GM21526 (cell line): ENCODE measurements around the gene TMEM132E.

Experiments
- ATAC-seq: cut with Tn5 transposase; IDR thresholded peaks from one replicate; pipeline ENCODE4 v1.9.1; 2021; ENCODE audit warnings: moderate library complexity; ENCODE audit not compliant: unreplicated experiment, low FRiP score

TMEM132E gene

DNA sequence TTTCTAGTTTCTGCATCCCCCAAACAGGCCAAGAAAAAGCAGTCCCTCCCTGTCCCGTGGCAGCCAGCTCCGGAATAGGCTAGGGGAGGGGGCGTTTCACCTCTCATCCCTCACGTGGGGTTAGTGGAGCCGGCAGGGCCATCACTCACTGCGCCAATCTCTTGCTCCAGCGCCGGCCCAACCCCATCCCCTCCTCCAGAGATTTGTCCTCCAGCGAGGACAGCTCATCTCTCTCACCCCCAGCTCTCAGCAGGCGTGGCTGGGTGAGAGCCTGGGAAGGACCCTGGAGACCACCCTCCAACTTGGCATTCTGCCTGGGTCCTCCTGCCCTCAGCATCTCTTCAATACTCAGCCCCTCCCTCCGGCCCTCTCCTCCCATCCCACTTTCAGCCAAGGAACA, 74.1 kb downstream of the TMEM132E start:
- no peak for ATAC-seq

DNA sequence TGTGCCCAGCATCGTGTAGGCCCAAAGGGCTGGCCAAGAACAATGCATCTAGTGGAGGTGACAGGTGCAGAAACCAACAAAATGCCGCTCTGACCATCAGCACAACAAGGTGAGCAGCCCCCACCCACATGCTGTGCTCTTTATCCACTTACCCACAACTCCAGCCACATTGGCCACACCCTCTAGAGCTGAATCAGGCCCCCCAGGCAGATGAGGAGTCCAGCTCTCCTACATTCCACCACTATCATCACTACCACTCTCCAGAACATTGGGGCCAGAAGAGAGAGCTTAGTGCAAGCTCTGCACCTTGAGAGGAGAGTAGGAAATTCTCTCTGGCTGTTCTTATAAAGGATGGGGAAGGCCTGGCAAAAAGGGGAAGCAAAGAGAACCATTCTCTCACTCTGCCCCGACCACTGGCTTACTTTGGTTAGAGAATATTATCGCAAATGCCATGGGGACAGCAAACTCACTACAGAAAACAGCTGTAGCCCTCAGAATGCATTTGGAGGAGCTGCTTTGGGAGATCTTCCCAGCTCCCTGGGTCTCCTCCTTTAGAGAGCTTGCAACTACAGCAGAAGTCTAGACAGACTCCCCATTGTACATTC, 75.0 kb downstream of the TMEM132E start:
- ATAC-seq = no peak

GRCh38 chr17:34654881-34655276, 75.5 kb downstream of the TMEM132E start:
- no peak for ATAC-seq

DNA sequence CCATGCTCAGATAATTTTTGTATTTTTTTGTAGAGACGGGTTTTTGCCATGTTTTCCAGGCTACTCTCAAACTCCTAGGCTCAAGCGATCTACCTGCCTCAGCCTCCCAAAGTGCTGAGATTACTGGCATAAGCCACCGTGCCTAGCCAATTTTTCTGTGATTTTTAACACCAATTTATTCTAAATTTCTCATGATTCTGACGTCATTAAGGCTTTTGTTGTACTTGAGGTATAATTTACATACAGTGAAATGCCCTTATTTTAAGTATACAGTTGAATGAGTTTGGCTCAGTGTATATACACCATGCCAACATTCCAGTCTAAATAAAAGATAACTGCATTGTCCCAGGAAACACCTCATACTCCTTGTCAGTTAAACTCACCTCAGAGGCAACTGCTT, 77.4 kb downstream of the TMEM132E start:
- no peak for ATAC-seq

- no peak for ATAC-seq
Measured at GRCh38 chr17:34658811-34659560, 79.6 kb downstream of the TMEM132E start.

- ATAC-seq = no peak
Measured at GRCh38 chr17:34663714-34664113, 84.3 kb downstream of the TMEM132E start.

- ATAC-seq = no peak
Measured at GRCh38 chr17:34665150-34665806, 85.9 kb downstream of the TMEM132E start.

- ATAC-seq = no peak
Measured at GRCh38 chr17:34665819-34666763, 86.7 kb downstream of the TMEM132E start.

DNA sequence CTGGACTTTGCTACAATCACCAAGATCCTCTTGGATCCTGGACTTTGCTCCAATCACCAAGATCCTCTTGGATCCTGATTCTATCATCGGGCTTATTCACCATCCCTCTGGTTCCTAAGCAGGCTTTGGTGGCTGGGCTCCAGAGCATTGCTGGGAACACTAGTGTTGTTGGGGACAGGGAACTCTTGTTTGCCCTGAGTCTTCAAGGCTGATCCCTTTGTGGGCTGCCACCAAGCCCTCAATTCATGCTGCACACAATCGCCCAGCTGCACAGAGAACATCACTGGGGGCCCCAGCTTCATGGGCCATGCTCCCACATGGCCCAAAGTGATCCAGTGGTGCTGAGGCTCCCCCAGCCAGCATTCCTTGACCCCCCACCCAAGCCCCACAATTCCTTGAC, 88.3 kb downstream of the TMEM132E start:
- no peak for ATAC-seq

GRCh38 chr17:34668206-34668605, 88.8 kb downstream of the TMEM132E start:
- no peak for ATAC-seq

DNA sequence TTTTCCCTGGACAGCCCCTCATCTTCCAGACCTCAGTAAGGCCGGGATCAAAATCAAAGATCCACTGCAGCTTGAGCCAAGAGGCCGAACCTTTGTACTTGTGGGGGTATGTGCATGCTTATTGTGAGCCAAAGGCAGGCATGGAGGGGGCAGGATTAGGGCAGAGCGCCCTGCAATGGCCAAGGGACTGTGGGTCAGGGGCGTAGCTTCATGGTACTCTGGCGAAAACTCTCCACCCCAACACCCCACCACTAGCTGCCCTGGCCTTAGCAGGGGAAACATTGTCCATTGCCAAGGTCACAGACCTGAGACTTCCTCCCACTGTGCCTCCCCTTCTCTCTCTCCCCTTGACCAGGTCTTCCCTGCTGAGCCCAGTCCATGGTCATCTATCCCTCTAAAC, 90.1 kb downstream of the TMEM132E start:
- no peak for ATAC-seq

- ATAC-seq = no peak
Measured at GRCh38 chr17:34670618-34671017, 91.2 kb downstream of the TMEM132E start.

- no peak for ATAC-seq
Measured at GRCh38 chr17:34671191-34671590, 91.8 kb downstream of the TMEM132E start.

GRCh38 chr17:34672176-34672785, 92.9 kb downstream of the TMEM132E start:
- ATAC-seq = no peak

DNA sequence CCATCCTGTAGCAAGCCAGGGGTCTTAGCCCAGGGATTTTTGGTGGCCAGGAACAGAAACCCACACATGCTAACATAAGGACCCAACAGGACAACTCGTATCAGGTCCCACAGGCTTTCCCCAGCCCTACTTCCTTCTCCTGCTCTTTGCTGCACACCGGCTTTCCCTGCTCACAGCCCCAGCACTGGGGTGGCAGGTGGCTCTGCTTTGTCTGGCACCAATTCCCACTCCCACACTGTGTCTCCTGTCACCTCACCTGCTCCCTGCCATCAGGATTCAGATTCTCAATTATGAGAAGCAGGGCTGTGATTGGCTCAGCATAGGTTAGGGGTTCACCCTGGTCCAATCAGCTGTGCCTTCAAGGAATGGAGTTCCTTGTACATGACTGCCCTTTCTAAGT, 94.1 kb downstream of the TMEM132E start:
- no peak for ATAC-seq

- ATAC-seq = no peak
Measured at GRCh38 chr17:34673995-34674890, 94.9 kb downstream of the TMEM132E start.

DNA sequence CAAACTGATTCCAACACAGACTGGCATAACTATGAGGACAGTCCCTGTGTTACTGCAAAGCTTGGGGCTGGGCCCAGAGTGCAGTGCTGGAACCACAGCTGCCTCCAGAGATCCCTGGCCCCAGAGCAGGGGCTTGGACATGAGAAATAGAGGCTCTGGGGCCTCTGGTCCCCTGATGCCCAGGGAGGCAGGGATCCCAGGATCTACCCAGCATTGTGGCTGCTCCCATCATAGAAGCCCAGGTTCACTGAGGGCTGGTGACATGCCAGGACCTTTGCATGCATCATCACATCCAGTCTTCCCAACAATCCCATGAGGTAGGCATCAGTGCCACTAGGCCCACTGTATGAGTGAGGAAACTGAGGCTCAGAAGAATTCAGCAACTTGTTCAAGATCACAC, 95.8 kb downstream of the TMEM132E start:
- no peak for ATAC-seq

DNA sequence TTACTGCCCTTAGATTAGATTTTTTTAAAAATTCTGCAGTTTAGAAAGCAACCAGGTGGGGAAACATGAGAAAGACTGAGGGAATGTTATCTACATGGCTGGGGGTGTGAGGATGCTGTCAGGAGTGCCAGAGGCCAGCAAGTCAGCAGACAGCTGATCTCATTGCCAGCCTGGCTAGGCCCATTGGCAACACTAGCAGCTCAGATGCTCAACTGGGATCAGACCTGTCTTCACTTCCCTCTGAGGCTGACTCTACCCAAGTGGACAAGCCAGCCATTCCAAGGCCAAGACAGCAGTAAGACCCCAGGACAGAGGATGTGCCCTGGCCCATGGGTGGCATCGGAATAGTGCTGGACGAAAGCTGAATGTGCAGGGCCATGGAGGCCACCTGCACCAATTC, 96.2 kb downstream of the TMEM132E start:
- ATAC-seq = no peak

GRCh38 chr17:34680151-34680550, 100.8 kb downstream of the TMEM132E start:
- ATAC-seq = no peak
